Measurements from ENCODE around the gene FARSA. TPM values are rescaled to one million over a fixed set of nuclear protein-coding genes. Genes with fewer than 3 reads are reported as not detected.
A peak's percentile ranks its signal among the peaks of the same experiment; 100 is the strongest.

Gene FARSA
- total RNA-seq, 6 experiments from 2014 or later: 22.9 to 46.2 (median 29.0) TPM

DNA sequence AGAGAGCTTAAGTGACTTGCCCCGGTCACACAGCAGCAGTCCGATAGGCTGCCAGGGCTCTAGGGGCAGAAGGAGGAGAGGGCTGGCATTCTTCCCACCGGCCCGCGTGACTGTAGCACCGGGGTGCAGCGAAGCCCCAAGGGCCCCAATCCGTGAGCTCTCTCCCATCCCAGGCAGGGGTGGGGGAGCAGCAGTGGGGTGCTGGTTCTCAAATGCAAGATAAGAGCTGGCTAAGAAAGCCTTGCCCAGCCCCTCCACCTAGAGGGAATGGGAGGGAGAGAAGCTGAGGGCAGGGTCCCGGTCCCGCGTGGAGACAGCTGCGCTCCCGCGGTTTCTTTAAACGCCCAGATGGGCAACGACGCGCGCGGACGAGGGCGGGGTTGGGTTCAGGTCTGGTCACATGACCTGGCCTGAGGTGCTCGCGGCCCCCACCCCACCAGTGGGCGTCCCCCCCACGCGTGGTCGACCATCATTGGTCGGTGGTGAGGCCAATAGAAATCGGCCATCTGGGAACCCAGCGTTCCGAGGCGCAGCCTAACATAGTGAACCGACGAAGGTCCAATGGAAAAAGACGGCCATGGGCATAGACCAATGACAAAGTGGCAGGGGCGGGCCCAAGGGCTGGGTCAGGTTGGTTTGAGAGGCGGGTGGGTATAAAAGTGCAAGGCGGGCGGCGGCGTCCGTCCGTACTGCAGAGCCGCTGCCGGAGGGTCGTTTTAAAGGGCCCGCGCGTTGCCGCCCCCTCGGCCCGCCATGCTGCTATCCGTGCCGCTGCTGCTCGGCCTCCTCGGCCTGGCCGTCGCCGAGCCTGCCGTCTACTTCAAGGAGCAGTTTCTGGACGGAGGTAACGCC, 4.6 kb upstream of the FARSA start, which contains the start of gene CALR:
TSS of gene CALR (plus strand) at position 683 of the 852 bp plus-strand sequence. CDS start at position 754, 71 bp downstream.
- ATAC-seq: peak; percentile 78 to 92 (median 88)
- Histone ChIP-seq H3K36me3 (peaks cover 7 to 41% (median 28%) of the 10 kb centered on the region in 4 donors), H3K4me1 (peaks cover 0 to 45% (median 11%) of the 10 kb centered on the region in 4 donors), H3K27me3 (no peaks in the 10 kb centered on the region), H3K9me3 (no peaks in the 10 kb centered on the region), H3K27ac (peak within 1 kb of the TSS; percentile 77 to 92 (median 81)), H3K4me3 (peak within 1 kb of the TSS; percentile 94 to 100 (median 97))
- DNase-seq: peak; percentile 99 to 100 (median 99)
- WGBS (ENCODE audit: insufficient coverage, low coverage, low lambda C conversion rate, missing lambda C conversion rate): 0% methylated on average over 16 of the region's 63 CpGs
- intact Hi-C loops (cut with DNase I): loop anchor here in 1 of 2 donors (10.0 kb wide), 1 partner anchor 53 kb away; the partner anchor contains the start of genes DNASE2 and KLF1
- peak; percentile 100 for TF ChIP-seq POLR2A (IDR thresholded peaks at IDR 0.05)
- TF ChIP-seq, protein P1, sequence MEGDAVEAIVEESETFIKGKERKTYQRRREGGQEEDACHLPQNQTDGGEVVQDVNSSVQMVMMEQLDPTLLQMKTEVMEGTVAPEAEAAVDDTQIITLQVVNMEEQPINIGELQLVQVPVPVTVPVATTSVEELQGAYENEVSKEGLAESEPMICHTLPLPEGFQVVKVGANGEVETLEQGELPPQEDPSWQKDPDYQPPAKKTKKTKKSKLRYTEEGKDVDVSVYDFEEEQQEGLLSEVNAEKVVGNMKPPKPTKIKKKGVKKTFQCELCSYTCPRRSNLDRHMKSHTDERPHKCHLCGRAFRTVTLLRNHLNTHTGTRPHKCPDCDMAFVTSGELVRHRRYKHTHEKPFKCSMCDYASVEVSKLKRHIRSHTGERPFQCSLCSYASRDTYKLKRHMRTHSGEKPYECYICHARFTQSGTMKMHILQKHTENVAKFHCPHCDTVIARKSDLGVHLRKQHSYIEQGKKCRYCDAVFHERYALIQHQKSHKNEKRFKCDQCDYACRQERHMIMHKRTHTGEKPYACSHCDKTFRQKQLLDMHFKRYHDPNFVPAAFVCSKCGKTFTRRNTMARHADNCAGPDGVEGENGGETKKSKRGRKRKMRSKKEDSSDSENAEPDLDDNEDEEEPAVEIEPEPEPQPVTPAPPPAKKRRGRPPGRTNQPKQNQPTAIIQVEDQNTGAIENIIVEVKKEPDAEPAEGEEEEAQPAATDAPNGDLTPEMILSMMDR (IDR thresholded peaks at IDR 0.05): no peak

DNA sequence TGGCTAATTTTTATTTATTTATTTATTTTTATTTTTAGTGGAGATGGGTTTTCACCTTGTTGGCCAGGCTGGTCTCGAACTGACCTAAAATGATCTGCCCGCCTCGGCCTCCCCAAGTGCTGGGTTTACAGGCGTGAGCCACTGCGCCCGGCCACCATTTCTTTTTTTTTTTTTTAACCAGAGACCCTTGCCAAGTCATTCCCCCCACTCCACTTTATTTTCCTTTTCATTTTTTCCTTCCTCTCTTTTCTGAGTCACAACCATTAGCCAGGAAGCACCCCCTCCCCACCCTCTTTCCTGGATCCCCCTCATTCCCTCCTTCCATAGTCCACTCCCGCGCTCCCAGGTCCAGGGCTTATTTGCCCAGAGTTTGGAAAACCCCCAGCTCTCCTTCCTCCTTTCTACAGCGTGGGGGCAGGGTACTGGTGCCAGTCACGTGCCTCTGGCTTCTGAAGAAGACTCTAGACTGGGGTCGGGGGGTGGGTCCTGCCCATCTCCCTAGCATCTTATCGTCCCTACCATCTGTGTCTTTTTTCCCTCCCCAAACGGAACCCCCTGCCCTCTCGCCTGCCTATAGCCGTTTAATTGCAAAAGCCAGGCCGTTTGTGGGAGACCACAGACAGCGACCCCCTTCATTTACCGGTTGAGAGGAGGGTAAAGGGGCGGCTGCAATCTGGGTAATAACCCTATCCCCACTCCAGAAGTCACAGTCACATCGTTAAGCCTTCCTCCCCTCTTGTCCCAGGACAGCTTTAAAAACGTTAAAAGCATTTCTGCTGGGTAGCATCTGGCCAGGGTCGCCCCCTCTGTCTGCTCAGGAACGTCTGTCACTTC, 3.8 kb upstream of the FARSA start:
- intact Hi-C loops (cut with DNase I): loop anchor here in 1 of 2 donors (10.0 kb wide), 1 partner anchor 53 kb away; the partner anchor contains the start of genes DNASE2 and KLF1
- WGBS (ENCODE audit: insufficient coverage, low coverage, low lambda C conversion rate, missing lambda C conversion rate): 19% methylated on average over 20 of the region's 23 CpGs
- no peak for TF ChIP-seq POLR2A (IDR thresholded peaks at IDR 0.05)
- TF ChIP-seq, protein P1 (IDR thresholded peaks at IDR 0.05): no peak
- peak overlapping the region; percentile 43 to 100 (median 97) for H3K4me3 ChIP-seq
- H3K9me3 ChIP-seq: no peaks in the 10 kb centered on the region
- H3K27me3 ChIP-seq: no peaks in the 10 kb centered on the region
- peaks cover 0 to 46% (median 13%) of the 10 kb centered on the region in 4 donors for H3K4me1 ChIP-seq
- peak overlapping the region in 2 of 3 donors; percentile 48 to 49 for H3K27ac ChIP-seq
- H3K36me3 ChIP-seq: peaks cover 7 to 32% (median 23%) of the 10 kb centered on the region in 4 donors
- DNase-seq (peak in 2 of 3 donors; percentile 57 to 64), ATAC-seq (peak in 2 of 4 donors; percentile 1 to 5)

DNA sequence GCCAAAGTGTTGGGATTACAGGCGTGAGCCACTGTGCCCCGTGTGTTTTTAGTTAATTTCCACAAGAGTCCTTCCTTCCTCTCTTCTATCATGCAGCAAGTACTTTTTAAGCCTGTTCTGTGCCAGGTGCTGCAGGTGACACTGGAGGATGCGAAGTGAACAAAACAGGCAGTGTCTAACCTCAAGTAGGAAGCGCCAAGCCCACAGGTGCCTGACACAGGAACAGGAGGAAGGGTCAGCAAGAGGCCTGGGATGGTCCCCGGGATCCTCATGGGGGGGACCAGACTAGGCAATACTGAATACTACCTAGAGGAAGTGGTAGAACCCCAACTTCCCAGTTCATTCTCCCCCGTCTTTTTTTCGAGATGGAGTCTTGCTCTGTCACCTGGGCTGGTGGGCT, 3.1 kb upstream of the FARSA start:
- H3K4me3 ChIP-seq: no peak overlapping the region
- no peak overlapping the region for H3K27ac ChIP-seq
- WGBS (ENCODE audit: insufficient coverage, low coverage, low lambda C conversion rate, missing lambda C conversion rate): 51% methylated on average over 2 of the region's 7 CpGs
- H3K27me3 ChIP-seq: no peaks in the 10 kb centered on the region
- H3K4me1 ChIP-seq: peaks cover 0 to 42% (median 17%) of the 10 kb centered on the region in 4 donors
- ATAC-seq: no peak
- H3K9me3 ChIP-seq: no peaks in the 10 kb centered on the region
- intact Hi-C loops (cut with DNase I): loop anchor here in 1 of 2 donors (10.0 kb wide), 1 partner anchor 52 kb away; the partner anchor contains the start of genes DNASE2 and KLF1
- no peak for TF ChIP-seq POLR2A (IDR thresholded peaks at IDR 0.05)
- TF ChIP-seq, protein P1 (IDR thresholded peaks at IDR 0.05): no peak
- DNase-seq: no peak
- peaks cover 7 to 26% (median 18%) of the 10 kb centered on the region in 4 donors for H3K36me3 ChIP-seq

DNA sequence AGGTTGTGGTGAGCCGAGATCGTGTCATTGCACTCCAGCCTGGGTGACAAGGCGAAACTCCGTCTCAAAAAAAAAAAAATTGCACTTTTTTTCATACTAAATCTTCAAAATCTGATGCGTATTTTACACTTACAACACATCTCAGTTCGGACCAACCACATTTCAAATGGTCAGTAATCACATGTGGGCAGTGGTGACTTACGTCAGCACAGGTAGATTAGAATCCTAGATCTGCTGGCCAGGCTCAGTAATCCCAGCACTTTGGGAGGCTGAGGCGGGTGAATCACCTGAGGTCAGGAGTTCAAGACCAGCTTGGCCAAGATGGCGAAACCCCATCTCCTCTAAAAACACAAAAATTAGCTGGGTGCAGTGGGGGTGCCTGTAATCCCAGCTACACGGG, 1.6 kb upstream of the FARSA start:
- no peak for TF ChIP-seq POLR2A (IDR thresholded peaks at IDR 0.05)
- TF ChIP-seq, protein P1 (IDR thresholded peaks at IDR 0.05): no peak
- no peak overlapping the region for H3K4me3 ChIP-seq
- H3K36me3 ChIP-seq: peaks cover 1 to 16% (median 10%) of the 10 kb centered on the region in 4 donors
- intact Hi-C loops (cut with DNase I): loop anchor here in 1 of 2 donors (10.0 kb wide), 1 partner anchor 50 kb away; the partner anchor contains the start of genes DNASE2 and KLF1
- no peak overlapping the region for H3K27ac ChIP-seq
- no peaks in the 10 kb centered on the region for H3K27me3 ChIP-seq
- ATAC-seq (no peak), DNase-seq (no peak)
- no peaks in the 10 kb centered on the region for H3K9me3 ChIP-seq
- peaks cover 0 to 29% (median 14%) of the 10 kb centered on the region in 4 donors for H3K4me1 ChIP-seq
- WGBS (ENCODE audit: insufficient coverage, low coverage, low lambda C conversion rate, missing lambda C conversion rate): 91% methylated on average over 6 of the region's 10 CpGs
